Activated T-cell treated with anti-CD3 and anti-CD28 coated beads, Interleukin-2, amount 50 U/mL, for 4 hours (primary cell): ENCODE data around the gene COX11. TPM values are rescaled to one million over a fixed set of nuclear protein-coding genes. Genes with fewer than 3 reads are reported as not detected.

Experiments used
- ATAC-seq, 2 donors: fragments of 200-7000 bp; cut with Tn5 transposase; one replicate each; pipeline ENCODE4 v1.10.0; 2021
- DNase-seq: peaks from one replicate; pipeline ENCODE4 v3.0.0-alpha.2; 2020
- H3K27me3 Mint-ChIP-seq: one replicate; pipeline ENCODE4 v1.8.0; 2021; ENCODE audit warnings: low read depth, mixed read lengths
- H3K36me3 Mint-ChIP-seq: one replicate; pipeline ENCODE4 v1.8.0; 2022; ENCODE audit warnings: mixed read lengths; ENCODE audit not compliant: insufficient read depth
- H3K4me1 Mint-ChIP-seq: one replicate; pipeline ENCODE4 v1.8.0; 2021; ENCODE audit warnings: low read depth, mixed read lengths
- H3K4me3 Mint-ChIP-seq: one replicate; pipeline ENCODE4 v1.8.0; 2021; ENCODE audit warnings: mild to moderate bottlenecking, moderate library complexity, mixed read lengths
- H3K9me3 Mint-ChIP-seq: one replicate; pipeline ENCODE4 v1.8.0; 2021; ENCODE audit warnings: mixed read lengths
- total RNA-seq, 3 donors: library from RNA; stranded (reverse); gene quantifications; one replicate each; pipeline ENCODE4 v1.2.1, GENCODE V29; 2021

COX11 gene
- total RNA-seq, 3 donors from 2014 or later = 48.0 to 62.9 (median 61.6) TPM

- Mint-ChIP-seq H3K36me3 (no peaks in the 10 kb centered on the region), H3K4me3 (no peak overlapping the region), H3K27me3 (peaks cover 12% of the 10 kb centered on the region), H3K9me3 (no peaks in the 10 kb centered on the region), H3K4me1 (no peaks in the 10 kb centered on the region)
- DNase-seq (no peak), ATAC-seq (no peak)
Measured at GRCh38 chr17:54945231-54945630, 23.2 kb downstream of the COX11 start.

GRCh38 chr17:54944796-54945195, 23.7 kb downstream of the COX11 start:
- Mint-ChIP-seq H3K4me1 (no peaks in the 10 kb centered on the region), H3K27me3 (peaks cover 12% of the 10 kb centered on the region), H3K9me3 (no peaks in the 10 kb centered on the region), H3K4me3 (no peak overlapping the region), H3K36me3 (no peaks in the 10 kb centered on the region)
- DNase-seq = no peak
- ATAC-seq = no peak

GRCh38 chr17:54941285-54941684, 27.2 kb downstream of the COX11 start:
- DNase-seq (no peak), ATAC-seq (no peak)
- Mint-ChIP-seq H3K4me3 (no peak overlapping the region), H3K27me3 (peaks cover 2% of the 10 kb centered on the region), H3K9me3 (no peaks in the 10 kb centered on the region), H3K36me3 (no peaks in the 10 kb centered on the region), H3K4me1 (no peaks in the 10 kb centered on the region)

- H3K4me3 Mint-ChIP-seq = no peak overlapping the region
- H3K4me1 Mint-ChIP-seq = no peaks in the 10 kb centered on the region
- H3K36me3 Mint-ChIP-seq = no peaks in the 10 kb centered on the region
- no peaks in the 10 kb centered on the region for H3K9me3 Mint-ChIP-seq
- DNase-seq (no peak), ATAC-seq (no peak)
- peaks cover 3% of the 10 kb centered on the region for H3K27me3 Mint-ChIP-seq
Measured at GRCh38 chr17:54937426-54937825, 31.0 kb downstream of the COX11 start.

- Mint-ChIP-seq H3K9me3 (no peaks in the 10 kb centered on the region), H3K27me3 (peaks cover 4% of the 10 kb centered on the region), H3K4me1 (no peaks in the 10 kb centered on the region), H3K4me3 (no peak overlapping the region), H3K36me3 (no peaks in the 10 kb centered on the region)
- no peak for DNase-seq
- no peak for ATAC-seq
Measured at GRCh38 chr17:54937018-54937417, 31.4 kb downstream of the COX11 start.

GRCh38 chr17:54935471-54935870, 33.0 kb downstream of the COX11 start:
- ATAC-seq (no peak), DNase-seq (no peak)
- Mint-ChIP-seq H3K36me3 (no peaks in the 10 kb centered on the region), H3K27me3 (peaks cover 8% of the 10 kb centered on the region), H3K4me3 (no peak overlapping the region), H3K4me1 (no peaks in the 10 kb centered on the region), H3K9me3 (no peaks in the 10 kb centered on the region)

- no peak for ATAC-seq
- H3K9me3 Mint-ChIP-seq = no peaks in the 10 kb centered on the region
- no peak for DNase-seq
- H3K36me3 Mint-ChIP-seq = no peaks in the 10 kb centered on the region
- H3K4me3 Mint-ChIP-seq = no peak overlapping the region
- no peaks in the 10 kb centered on the region for H3K4me1 Mint-ChIP-seq
- H3K27me3 Mint-ChIP-seq = peaks cover 10% of the 10 kb centered on the region
Measured at GRCh38 chr17:54933921-54934320, 34.5 kb downstream of the COX11 start.

GRCh38 chr17:54932711-54933110, 35.7 kb downstream of the COX11 start:
- no peaks in the 10 kb centered on the region for H3K9me3 Mint-ChIP-seq
- H3K4me1 Mint-ChIP-seq = no peaks in the 10 kb centered on the region
- ATAC-seq (no peak), DNase-seq (no peak)
- H3K4me3 Mint-ChIP-seq = no peak overlapping the region
- peaks cover 13% of the 10 kb centered on the region for H3K27me3 Mint-ChIP-seq
- H3K36me3 Mint-ChIP-seq = no peaks in the 10 kb centered on the region

GRCh38 chr17:54927525-54927924, 40.9 kb downstream of the COX11 start:
- Mint-ChIP-seq H3K27me3 (peaks cover 15% of the 10 kb centered on the region), H3K4me1 (no peaks in the 10 kb centered on the region), H3K9me3 (no peaks in the 10 kb centered on the region), H3K4me3 (no peak overlapping the region), H3K36me3 (no peaks in the 10 kb centered on the region)
- DNase-seq (no peak), ATAC-seq (no peak)

GRCh38 chr17:54924405-54924804, 44.0 kb downstream of the COX11 start:
- Mint-ChIP-seq H3K9me3 (no peaks in the 10 kb centered on the region), H3K4me1 (no peaks in the 10 kb centered on the region), H3K36me3 (no peaks in the 10 kb centered on the region), H3K4me3 (no peak overlapping the region), H3K27me3 (peaks cover 10% of the 10 kb centered on the region)
- ATAC-seq (no peak), DNase-seq (no peak)

- peaks cover 13% of the 10 kb centered on the region for H3K9me3 Mint-ChIP-seq
Measured at GRCh38 chr17:54920819-54921218, 47.6 kb downstream of the COX11 start.

GRCh38 chr17:54919425-54919824, 49.0 kb downstream of the COX11 start:
- H3K4me1 Mint-ChIP-seq = no peaks in the 10 kb centered on the region
- DNase-seq (no peak), ATAC-seq (no peak)

More at GRCh38 chr17:54920819-54921218, 47.6 kb downstream of the COX11 start:
- peaks cover 4% of the 10 kb centered on the region for H3K27me3 Mint-ChIP-seq
- H3K4me1 Mint-ChIP-seq = no peaks in the 10 kb centered on the region
- no peaks in the 10 kb centered on the region for H3K36me3 Mint-ChIP-seq
- H3K4me3 Mint-ChIP-seq = no peak overlapping the region
- DNase-seq = no peak
- ATAC-seq = no peak

GRCh38 chr17:54916721-54917120, 51.7 kb downstream of the COX11 start:
- no peak overlapping the region for H3K4me3 Mint-ChIP-seq
- H3K27me3 Mint-ChIP-seq = peaks cover 2% of the 10 kb centered on the region
- no peak for ATAC-seq
- peaks cover 13% of the 10 kb centered on the region for H3K9me3 Mint-ChIP-seq
- H3K36me3 Mint-ChIP-seq = no peaks in the 10 kb centered on the region
- no peak for DNase-seq
- H3K4me1 Mint-ChIP-seq = no peaks in the 10 kb centered on the region

More at GRCh38 chr17:54919425-54919824, 49.0 kb downstream of the COX11 start:
- H3K27me3 Mint-ChIP-seq = peaks cover 4% of the 10 kb centered on the region
- no peak overlapping the region for H3K4me3 Mint-ChIP-seq
- peaks cover 13% of the 10 kb centered on the region for H3K9me3 Mint-ChIP-seq
- no peaks in the 10 kb centered on the region for H3K36me3 Mint-ChIP-seq
